ENCODE results near the gene FGFRL1.

The FGFRL1 gene

DNA sequence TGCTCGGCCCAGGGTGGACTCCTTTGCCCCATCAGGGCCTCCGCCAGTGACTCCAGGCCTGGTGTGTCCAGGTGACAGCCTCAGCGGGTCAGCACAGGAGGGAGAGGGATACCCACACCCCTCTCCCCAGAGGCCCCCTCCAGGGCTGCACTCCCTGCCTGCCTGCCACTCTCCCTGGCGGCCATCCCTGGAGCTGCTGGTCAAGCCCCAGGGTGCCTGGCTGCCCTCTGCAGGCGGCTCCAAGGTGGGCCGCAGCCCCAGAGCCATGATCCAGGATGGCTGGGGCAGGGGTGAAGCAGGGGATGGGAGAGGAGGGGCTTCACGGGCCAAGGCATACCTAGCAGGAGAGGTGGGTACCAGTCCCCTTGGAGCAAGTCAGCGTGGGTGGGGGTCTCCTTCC, 3.8 kb downstream of the FGFRL1 start:
- no peak overlapping the region for H3K9ac ChIP-seq (ENCODE audit: low read depth, low read length)
- no peaks in the 10 kb centered on the region for H3K9me3 ChIP-seq (ENCODE audit: control insufficient read depth, insufficient read depth, low read length)
- H3K4me1 ChIP-seq (ENCODE audit: insufficient read depth, low read length) = peaks cover 11% of the 10 kb centered on the region
- no peaks in the 10 kb centered on the region for H3K36me3 ChIP-seq (ENCODE audit: insufficient read depth, low read length)

DNA sequence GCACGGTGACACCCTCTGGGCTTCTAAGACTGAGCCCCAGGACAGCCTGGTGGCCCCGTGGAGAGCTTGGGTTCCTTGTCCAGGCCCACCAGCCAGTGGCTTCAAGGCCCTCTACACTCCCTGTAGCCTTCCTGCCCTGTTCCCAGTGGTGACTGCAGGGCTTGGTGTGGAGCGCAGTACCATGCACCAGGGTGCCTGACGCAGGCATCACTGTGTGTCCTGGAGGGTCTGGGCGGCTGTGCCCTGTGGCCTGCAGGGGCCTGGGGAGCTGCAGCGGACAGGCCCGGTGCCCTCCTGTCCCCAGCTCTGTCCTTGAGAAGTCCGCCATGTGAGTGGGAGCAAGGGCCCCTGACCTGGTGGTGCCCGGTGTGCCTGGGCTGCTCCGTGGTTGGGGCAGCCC, 4.3 kb downstream of the FGFRL1 start:
- Histone ChIP-seq H3K9me3 (ENCODE audit: control insufficient read depth, insufficient read depth, low read length) (no peaks in the 10 kb centered on the region), H3K4me1 (ENCODE audit: insufficient read depth, low read length) (peaks cover 11% of the 10 kb centered on the region), H3K36me3 (ENCODE audit: insufficient read depth, low read length) (no peaks in the 10 kb centered on the region), H3K9ac (ENCODE audit: low read depth, low read length) (no peak overlapping the region)

GRCh38 chr4:1017211-1017610, 5.8 kb downstream of the FGFRL1 start:
- Histone ChIP-seq H3K4me1 (ENCODE audit: insufficient read depth, low read length) (peaks cover 11% of the 10 kb centered on the region), H3K9ac (ENCODE audit: low read depth, low read length) (no peak overlapping the region), H3K36me3 (ENCODE audit: insufficient read depth, low read length) (no peaks in the 10 kb centered on the region), H3K9me3 (ENCODE audit: control insufficient read depth, insufficient read depth, low read length) (no peaks in the 10 kb centered on the region)

GRCh38 chr4:1017706-1018105, 6.3 kb downstream of the FGFRL1 start:
- Histone ChIP-seq H3K9ac (ENCODE audit: low read depth, low read length) (no peak overlapping the region), H3K9me3 (ENCODE audit: control insufficient read depth, insufficient read depth, low read length) (no peaks in the 10 kb centered on the region), H3K36me3 (ENCODE audit: insufficient read depth, low read length) (no peaks in the 10 kb centered on the region), H3K4me1 (ENCODE audit: insufficient read depth, low read length) (peaks cover 11% of the 10 kb centered on the region)

- Histone ChIP-seq H3K9ac (ENCODE audit: low read depth, low read length) (no peak overlapping the region), H3K9me3 (ENCODE audit: control insufficient read depth, insufficient read depth, low read length) (no peaks in the 10 kb centered on the region), H3K36me3 (ENCODE audit: insufficient read depth, low read length) (no peaks in the 10 kb centered on the region), H3K4me1 (ENCODE audit: insufficient read depth, low read length) (peaks cover 11% of the 10 kb centered on the region)
These were observed 7.0 kb downstream of the FGFRL1 start for GRCh38 chr4:1018147-1019020.

DNA sequence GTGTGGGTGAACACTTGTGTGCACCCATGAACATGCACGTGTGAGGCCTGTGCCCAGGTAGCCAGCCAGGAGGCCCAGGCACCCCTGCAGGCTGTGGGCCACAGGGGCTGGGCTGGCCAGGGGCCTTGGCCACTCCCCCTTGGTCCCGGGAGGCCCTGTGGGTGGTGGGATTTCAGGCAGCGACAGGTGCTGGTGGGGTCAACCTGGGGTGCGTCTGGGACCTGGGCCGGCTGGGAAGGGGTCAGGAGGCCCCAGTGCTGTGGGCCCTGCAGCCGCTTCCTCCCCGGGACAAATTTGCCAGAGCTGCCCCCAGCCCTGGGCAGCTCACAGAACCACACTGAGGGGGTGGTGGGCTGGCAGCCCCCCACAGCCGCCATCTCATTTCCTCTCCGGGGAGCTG, 7.9 kb downstream of the FGFRL1 start:
- no peak overlapping the region for H3K9ac ChIP-seq (ENCODE audit: low read depth, low read length)
- peaks cover 11% of the 10 kb centered on the region for H3K4me1 ChIP-seq (ENCODE audit: insufficient read depth, low read length)
- H3K9me3 ChIP-seq (ENCODE audit: control insufficient read depth, insufficient read depth, low read length) = no peaks in the 10 kb centered on the region
- no peaks in the 10 kb centered on the region for H3K36me3 ChIP-seq (ENCODE audit: insufficient read depth, low read length)

- Histone ChIP-seq H3K9ac (ENCODE audit: low read depth, low read length) (no peak overlapping the region), H3K4me1 (ENCODE audit: insufficient read depth, low read length) (peaks cover 11% of the 10 kb centered on the region), H3K36me3 (ENCODE audit: insufficient read depth, low read length) (no peaks in the 10 kb centered on the region; the same call in 1 of the 2 replicates), H3K9me3 (ENCODE audit: control insufficient read depth, insufficient read depth, low read length) (no peaks in the 10 kb centered on the region)
These were observed 8.5 kb downstream of the FGFRL1 start for GRCh38 chr4:1019729-1020470.

- no peaks in the 10 kb centered on the region; the same call in 1 of the 2 replicates for H3K36me3 ChIP-seq (ENCODE audit: insufficient read depth, low read length)
- H3K9ac ChIP-seq (ENCODE audit: low read depth, low read length) = no peak overlapping the region
- peaks cover 11% of the 10 kb centered on the region for H3K4me1 ChIP-seq (ENCODE audit: insufficient read depth, low read length)
- no peaks in the 10 kb centered on the region for H3K9me3 ChIP-seq (ENCODE audit: control insufficient read depth, insufficient read depth, low read length)
These were observed 10.1 kb downstream of the FGFRL1 start for GRCh38 chr4:1021386-1022050.

DNA sequence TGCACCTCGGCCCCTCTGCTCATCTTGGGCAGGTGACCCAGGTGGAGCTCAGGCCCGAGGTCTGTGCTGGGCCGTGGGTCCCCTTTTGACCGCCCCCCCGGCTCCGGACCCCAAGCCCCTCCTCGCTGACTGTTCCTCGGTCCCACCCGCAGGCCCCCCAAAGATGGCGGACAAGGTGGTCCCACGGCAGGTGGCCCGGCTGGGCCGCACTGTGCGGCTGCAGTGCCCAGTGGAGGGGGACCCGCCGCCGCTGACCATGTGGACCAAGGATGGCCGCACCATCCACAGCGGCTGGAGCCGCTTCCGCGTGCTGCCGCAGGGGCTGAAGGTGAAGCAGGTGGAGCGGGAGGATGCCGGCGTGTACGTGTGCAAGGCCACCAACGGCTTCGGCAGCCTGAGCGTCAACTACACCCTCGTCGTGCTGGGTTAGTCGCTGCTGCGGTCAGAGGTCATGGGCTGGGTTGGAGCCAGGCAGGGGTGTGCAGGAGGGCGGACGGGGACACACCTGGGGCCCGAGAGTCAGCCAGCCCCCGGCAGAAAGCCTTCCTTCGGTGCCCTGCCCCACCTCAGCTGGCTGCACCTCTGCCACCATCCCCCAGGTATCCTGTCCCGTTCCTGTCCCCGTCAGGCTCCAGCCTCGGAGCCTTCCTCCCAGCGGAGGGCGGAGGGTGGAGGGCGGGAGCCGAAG, 10.8 kb downstream of the FGFRL1 start:
- Histone ChIP-seq H3K36me3 (ENCODE audit: insufficient read depth, low read length) (no peaks in the 10 kb centered on the region; the same call in 1 of the 2 replicates), H3K9me3 (ENCODE audit: control insufficient read depth, insufficient read depth, low read length) (no peaks in the 10 kb centered on the region), H3K9ac (ENCODE audit: low read depth, low read length) (no peak overlapping the region), H3K4me1 (ENCODE audit: insufficient read depth, low read length) (peaks cover 11% of the 10 kb centered on the region)

GRCh38 chr4:1022739-1023066, 11.3 kb downstream of the FGFRL1 start:
- no peak overlapping the region for H3K9ac ChIP-seq (ENCODE audit: low read depth, low read length)
- peaks cover 14% of the 10 kb centered on the region for H3K4me1 ChIP-seq (ENCODE audit: insufficient read depth, low read length)
- H3K9me3 ChIP-seq (ENCODE audit: control insufficient read depth, insufficient read depth, low read length) = no peaks in the 10 kb centered on the region
- no peaks in the 10 kb centered on the region; the same call in 1 of the 2 replicates for H3K36me3 ChIP-seq (ENCODE audit: insufficient read depth, low read length)

DNA sequence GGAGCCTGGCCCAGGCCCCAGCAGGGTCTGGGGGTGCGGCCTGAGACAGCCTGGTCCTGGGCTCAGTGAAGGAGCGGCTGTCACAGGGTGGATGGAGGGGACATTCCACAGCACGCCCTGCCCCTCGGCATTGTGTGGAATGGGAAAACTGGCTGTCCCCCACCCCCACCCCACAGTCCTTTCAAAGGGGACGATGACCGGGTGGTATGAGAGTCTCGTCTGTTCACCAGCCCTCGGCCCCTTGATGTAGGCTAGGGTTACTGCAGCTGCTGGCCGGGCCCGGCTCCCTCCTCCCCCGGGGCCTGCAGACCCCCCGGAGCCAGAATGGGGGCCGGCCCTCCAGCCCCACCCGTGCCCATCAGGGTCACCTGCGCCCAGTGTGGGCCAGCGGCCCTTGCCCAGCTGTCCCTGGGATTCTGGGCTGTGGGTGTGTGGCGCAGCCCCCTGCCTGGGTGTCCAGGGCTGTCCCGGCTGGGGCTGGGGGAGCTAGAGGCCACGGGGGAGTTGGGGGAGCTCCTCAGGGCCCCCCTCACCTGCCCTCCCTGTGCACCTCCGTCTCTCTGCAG, 11.7 kb downstream of the FGFRL1 start:
- Histone ChIP-seq H3K36me3 (ENCODE audit: insufficient read depth, low read length) (no peaks in the 10 kb centered on the region; the same call in 1 of the 2 replicates), H3K4me1 (ENCODE audit: insufficient read depth, low read length) (peaks cover 19% of the 10 kb centered on the region), H3K9me3 (ENCODE audit: control insufficient read depth, insufficient read depth, low read length) (no peaks in the 10 kb centered on the region), H3K9ac (ENCODE audit: low read depth, low read length) (no peak overlapping the region)

GRCh38 chr4:1023895-1024740, 12.7 kb downstream of the FGFRL1 start:
- H3K36me3 ChIP-seq (ENCODE audit: insufficient read depth, low read length) = no peaks in the 10 kb centered on the region; the same call in 1 of the 2 replicates
- peaks cover 12% of the 10 kb centered on the region for H3K4me1 ChIP-seq (ENCODE audit: insufficient read depth, low read length)
- no peak overlapping the region for H3K9ac ChIP-seq (ENCODE audit: low read depth, low read length)
- H3K9me3 ChIP-seq (ENCODE audit: control insufficient read depth, insufficient read depth, low read length) = no peaks in the 10 kb centered on the region

DNA sequence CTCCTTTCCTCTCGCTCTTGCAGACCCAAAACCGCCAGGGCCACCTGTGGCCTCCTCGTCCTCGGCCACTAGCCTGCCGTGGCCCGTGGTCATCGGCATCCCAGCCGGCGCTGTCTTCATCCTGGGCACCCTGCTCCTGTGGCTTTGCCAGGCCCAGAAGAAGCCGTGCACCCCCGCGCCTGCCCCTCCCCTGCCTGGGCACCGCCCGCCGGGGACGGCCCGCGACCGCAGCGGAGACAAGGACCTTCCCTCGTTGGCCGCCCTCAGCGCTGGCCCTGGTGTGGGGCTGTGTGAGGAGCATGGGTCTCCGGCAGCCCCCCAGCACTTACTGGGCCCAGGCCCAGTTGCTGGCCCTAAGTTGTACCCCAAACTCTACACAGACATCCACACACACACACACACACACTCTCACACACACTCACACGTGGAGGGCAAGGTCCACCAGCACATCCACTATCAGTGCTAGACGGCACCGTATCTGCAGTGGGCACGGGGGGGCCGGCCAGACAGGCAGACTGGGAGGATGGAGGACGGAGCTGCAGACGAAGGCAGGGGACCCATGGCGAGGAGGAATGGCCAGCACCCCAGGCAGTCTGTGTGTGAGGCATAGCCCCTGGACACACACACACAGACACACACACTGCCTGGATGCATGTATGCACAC, 13.6 kb downstream of the FGFRL1 start:
- H3K4me1 ChIP-seq (ENCODE audit: insufficient read depth, low read length) = peaks cover 8% of the 10 kb centered on the region; the same call in 1 of the 2 replicates
- H3K9ac ChIP-seq (ENCODE audit: low read depth, low read length) = no peak overlapping the region
- H3K36me3 ChIP-seq (ENCODE audit: insufficient read depth, low read length) = no peaks in the 10 kb centered on the region; the same call in 1 of the 2 replicates
- H3K9me3 ChIP-seq (ENCODE audit: control insufficient read depth, insufficient read depth, low read length) = no peaks in the 10 kb centered on the region
